SK-N-SH (cell line): ENCODE results near the gene ZNF888. TPM values are rescaled to one million over a fixed set of nuclear protein-coding genes. Genes with fewer than 3 reads are reported as not detected.
A peak's percentile ranks its signal among the peaks of the same experiment; 100 is the strongest.
"Not testable (repeated sequence)": the region's sequence is repeated elsewhere in the genome, so short reads cannot be mapped to it uniquely, and the experiment has no call there.

Experiments
- CTCF ChIA-PET: fragments of 300-600, 350-600 bp; formaldehyde crosslinking; extraction: SDS; loops from one replicate; lab custom pipeline; 2021; lab: Yijun Ruan, JAX
- POLR2A ChIA-PET: fragments of 350-600 bp; sonication (Branson Sonifier 250); formaldehyde crosslinking; extraction: SDS; loops from one replicate; lab custom pipeline; 2020; ENCODE audit warnings: antibody characterized with exemption, inconsistent platforms; lab: Yijun Ruan, JAX
- DNase-seq: peaks from one replicate; pipeline ENCODE4 v3.0.0; 2012
- H2AFZ ChIP-seq: fragments of 200-600 bp; sonication (generic); 2 replicates; pipeline ENCODE4 v1.8.1; 2016; ENCODE audit warnings: antibody characterized with exemption, mild to moderate bottlenecking, low read depth
- H3F3A ChIP-seq: fragments of 200-600 bp; sonication (generic); replicated peaks from 2 replicates; pipeline ENCODE3; 2016; ENCODE audit warnings: antibody characterized with exemption, mild to moderate bottlenecking; ENCODE audit not compliant: insufficient read depth
- H3K27ac ChIP-seq, 2 experiments: fragments of 200-500 bp in 1 of 2; fragments of 200-600 bp in 1 of 2; sonication (Bioruptor generic) in 1 of 2; sonication (generic), shearing (Covaris generic) in 1 of 2; 2 replicates each; pipeline versions ENCODE4 v1.5.1 to v1.6.1; 2014 to 2016; ENCODE audit warnings: low read depth in 2 of 2, inconsistent platforms in 1 of 2, low read length in 1 of 2, mild to moderate bottlenecking in 1 of 2, mixed read lengths in 1 of 2
- H3K27me3 ChIP-seq: fragments of 200-600 bp; sonication (generic), shearing (Covaris generic); 2 replicates; pipeline ENCODE4 v1.6.1; 2016; ENCODE audit warnings: mixed run types; ENCODE audit not compliant: insufficient read depth
- H3K36me3 ChIP-seq, 2 experiments: fragments of 200-500 bp in 1 of 2; fragments of 200-600 bp in 1 of 2; sonication (Bioruptor generic) in 1 of 2; sonication (generic) in 1 of 2; replicated peaks in 1 of 2; 2 replicates each; pipeline versions ENCODE3 to v1.5.1; 2014 to 2016; ENCODE audit warnings: low read length in 1 of 2, mild to moderate bottlenecking in 1 of 2; ENCODE audit not compliant: insufficient read depth in 2 of 2, control insufficient read depth in 1 of 2
- H3K4me1 ChIP-seq, 2 experiments: fragments of 200-500 bp in 1 of 2; fragments of 200-600 bp in 1 of 2; sonication (Bioruptor generic) in 1 of 2; sonication (generic), shearing (Covaris generic) in 1 of 2; 2 replicates each; pipeline versions ENCODE4 v1.5.1 to v1.6.1; 2014 to 2016; ENCODE audit warnings: low read depth in 1 of 2, low read length in 1 of 2, mixed run types in 1 of 2; ENCODE audit not compliant: insufficient read depth in 2 of 2, control insufficient read depth in 1 of 2
- H3K4me2 ChIP-seq: fragments of 200-600 bp; sonication (generic), shearing (Covaris generic); 2 replicates; pipeline ENCODE4 v1.6.1; 2017; ENCODE audit warnings: mixed run types
- H3K4me3 ChIP-seq, 2 experiments: fragments of 200-500 bp in 1 of 2; fragments of 200-600 bp in 1 of 2; sonication (Bioruptor generic) in 1 of 2; sonication (generic), shearing (Covaris generic) in 1 of 2; 2 replicates each; pipeline versions ENCODE4 v1.5.1 to v1.8.1; 2014 to 2016; ENCODE audit warnings: low read depth in 2 of 2, inconsistent platforms in 1 of 2, low read length in 1 of 2, mild to moderate bottlenecking in 1 of 2, mixed read lengths in 1 of 2, moderate library complexity in 1 of 2
- H3K79me2 ChIP-seq: fragments of 200-600 bp; sonication (generic); 2 replicates; pipeline ENCODE4 v1.8.1; 2017; ENCODE audit warnings: mild to moderate bottlenecking; ENCODE audit not compliant: insufficient read depth
- H3K9ac ChIP-seq: fragments of 200-600 bp; sonication (generic); 2 replicates; pipeline ENCODE4 v1.6.1; 2017; ENCODE audit warnings: mixed run types
- H3K9me2 ChIP-seq: fragments of 200-600 bp; sonication (generic); 2 replicates; pipeline ENCODE4 v1.6.1; 2017; ENCODE audit warnings: mixed run types
- H3K9me3 ChIP-seq: fragments of 200-600 bp; sonication (generic); 2 replicates; pipeline ENCODE4 v1.6.1; 2017; ENCODE audit warnings: mixed run types, mild to moderate bottlenecking, moderate library complexity
- H4K20me1 ChIP-seq: fragments of 200-600 bp; sonication (generic); 2 replicates; pipeline ENCODE4 v1.6.1; 2017; ENCODE audit warnings: mild to moderate bottlenecking, mixed run types; ENCODE audit not compliant: insufficient read depth
- CTCF ChIP-seq: fragments of 200-600 bp; sonication (generic); IDR thresholded peaks from 2 replicates; pipeline ENCODE4 v1.6.1; 2017; ENCODE audit warnings: antibody characterized with exemption, mild to moderate bottlenecking, moderate library complexity
- FOXM1 ChIP-seq: IDR thresholded peaks from 2 replicates; pipeline ENCODE4 v1.4.0; 2012; ENCODE audit warnings: low read depth, mild to moderate bottlenecking
- GABPA ChIP-seq: IDR thresholded peaks from 2 replicates; pipeline ENCODE4 v1.4.0; 2012; ENCODE audit warnings: low read depth, mild to moderate bottlenecking
- NRF1 ChIP-seq: IDR thresholded peaks from 2 replicates; pipeline ENCODE4 v1.6.1; 2012; ENCODE audit warnings: low read depth, mild to moderate bottlenecking, low read length
- PBX3 ChIP-seq: IDR thresholded peaks from 2 replicates; pipeline ENCODE4; 2012
- POLR2AphosphoS5 ChIP-seq: IDR thresholded peaks from 2 replicates; pipeline ENCODE4 v1.6.1; 2012; ENCODE audit warnings: low read depth, low read length
- RXRA ChIP-seq: IDR thresholded peaks from 2 replicates; pipeline ENCODE4 v1.4.0; 2012; ENCODE audit warnings: low read depth, mild to moderate bottlenecking, borderline replicate concordance
- SIN3A ChIP-seq: IDR thresholded peaks from 2 replicates; pipeline ENCODE4 v1.6.1; 2012; ENCODE audit warnings: low read depth, mild to moderate bottlenecking, low read length, moderate library complexity, borderline replicate concordance
- SMC3 ChIP-seq: IDR thresholded peaks from 2 replicates; pipeline ENCODE4 v1.6.1; 2012; ENCODE audit warnings: low read depth, low read length, improper control_type of control experiment
- TCF12 ChIP-seq: IDR thresholded peaks from 2 replicates; pipeline ENCODE4 v1.4.0; 2012
- USF1 ChIP-seq: IDR thresholded peaks from 2 replicates; pipeline ENCODE4 v1.4.0; 2012; ENCODE audit warnings: low read depth, borderline replicate concordance
- WGBS: methylation state at CpG from one replicate; pipeline ENCODE4 v1.1.6; 2017; ENCODE audit warnings: low lambda C conversion rate; 5-methylcytosine and 5-hydroxymethylcytosine counted together
- polyA plus RNA-seq, 3 experiments: library from polyadenylated mRNA; depleted of rRNA; stranded (reverse); fragments of >200 nt; gene quantifications; 2 replicates each; pipeline ENCODE4 v1.2.3, GENCODE V29; 2012

Gene ZNF888
- polyA plus RNA-seq, 1 of the 3 experiments (the other 2 are of a cell fraction), result 0.46 TPM

- Histone ChIP-seq H3K27ac (no peak overlapping the region), H4K20me1 (no peaks in the 10 kb centered on the region), H3K4me3 (no peak overlapping the region), H3K9ac (no peak overlapping the region), H3K9me2 (no peaks in the 10 kb centered on the region), H2AFZ (no peak overlapping the region), H3F3A (peaks cover 3% of the 10 kb centered on the region), H3K4me1 (no peaks in the 10 kb centered on the region; a peak in 1 of 4 replicates), H3K27me3 (no peaks in the 10 kb centered on the region), H3K79me2 (no peaks in the 10 kb centered on the region), H3K36me3 (peaks cover 0 to under 1% of the 10 kb centered on the region in 2 experiments), H3K9me3 (no peaks in the 10 kb centered on the region), H3K4me2 (no peak overlapping the region)
- no peak for TF ChIP-seq USF1
- no peak for TF ChIP-seq NRF1
- no peak for TF ChIP-seq POLR2AphosphoS5
- TF ChIP-seq SIN3A, result no peak
- TF ChIP-seq FOXM1, result no peak
- TF ChIP-seq RXRA, result no peak
- TF ChIP-seq TCF12, result no peak
- no peak for TF ChIP-seq PBX3
- no peak for TF ChIP-seq GABPA
- no peak for TF ChIP-seq CTCF
- TF ChIP-seq SMC3, result no peak
- CTCF ChIA-PET, result interaction anchor here (0.6 kb wide), 1 partner anchor 10 kb away, joined by 3 read pairs; no protein-coding TSS in a partner anchor
- DNase-seq, result no peak
- POLR2A ChIA-PET, result no interaction called here
- WGBS, result 67% methylated on average over 2 of the region's 3 CpGs
These were observed 21.4 kb downstream of the ZNF888 start for GRCh38 chr19:52901842-52902241.

DNA sequence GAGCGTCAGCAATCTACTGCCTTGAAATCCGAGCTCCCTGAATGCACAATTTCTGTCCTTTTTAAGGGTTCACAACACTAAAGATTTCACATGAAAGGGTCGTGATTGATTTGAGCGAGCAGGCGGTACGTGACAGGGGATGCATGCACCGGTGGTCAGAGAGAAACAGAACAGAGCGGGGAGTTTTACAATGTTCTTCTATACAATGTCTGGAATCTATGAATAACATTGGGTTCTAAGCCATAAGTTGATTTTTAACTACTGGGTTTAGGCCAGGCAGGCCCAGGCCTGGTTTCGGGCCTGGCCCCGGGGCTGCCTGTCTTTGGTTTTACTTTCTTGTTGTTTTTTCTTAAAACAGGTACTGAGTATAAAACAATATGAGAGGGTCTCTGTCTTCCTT is 24.6 kb downstream of the ZNF888 start:
- POLR2A ChIA-PET, H3K9me2 ChIP-seq, H3K9me3 ChIP-seq, H3K9ac ChIP-seq, H3K4me3 ChIP-seq, DNase-seq, H3K4me2 ChIP-seq, H3K4me1 ChIP-seq, H3K27ac ChIP-seq, H4K20me1 ChIP-seq, CTCF ChIA-PET, H3F3A ChIP-seq, H3K27me3 ChIP-seq: not testable (repeated sequence)
- H3K36me3 ChIP-seq, result peaks cover 0 to 16% of the 10 kb centered on the region in 2 experiments
- 94% methylated on average over 10 of the region's 10 CpGs for WGBS
- H3K79me2 ChIP-seq, result peaks cover 32% of the 10 kb centered on the region
- H2AFZ ChIP-seq, result 0 out of 2 replicates have a peak overlapping the region, but pooled peaks have one; percentile 95
